Body of pancreas (tissue), 4 donors: Measurements from ENCODE around the gene ATXN10. TPM values are rescaled to one million over a fixed set of nuclear protein-coding genes. Genes with fewer than 3 reads are reported as not detected.

ENCODE experiments used
- ATAC-seq: fragments of 150-250 bp; one replicate; pipeline ENCODE4 v1.9.1; 2016
- DNase-seq, 4 donors: peaks; one replicate each; pipeline ENCODE4 v3.0.0-alpha.2; 2019
- H3K27ac ChIP-seq, 4 donors: fragments of 200-600 bp; sonication (generic); 1 replicate in 3 of 4; 2 replicates in 1 of 4; pipeline versions ENCODE4 v1.5.1 to v1.6.1; 2016 to 2019; ENCODE audit warnings: mild to moderate bottlenecking in 1 of 4, mixed read lengths in 1 of 4, moderate library complexity in 1 of 4
- H3K27me3 ChIP-seq, 2 donors: fragments of 200-600 bp; sonication (generic); one replicate each; pipeline ENCODE4 v1.6.0; 2016; ENCODE audit warnings: mild to moderate bottlenecking in 1 of 2
- H3K36me3 ChIP-seq, 2 donors: fragments of 200-600 bp; sonication (generic); replicated peaks in 1 of 2; 2 replicates each; pipeline ENCODE4 v1.5.1; 2016; ENCODE audit warnings: low read depth in 2 of 2; ENCODE audit not compliant: insufficient read depth in 1 of 2
- H3K4me1 ChIP-seq: fragments of 200-600 bp; sonication (generic); one replicate; pipeline ENCODE4 v1.6.0; 2016
- H3K4me3 ChIP-seq, 2 donors: fragments of 200-600 bp; sonication (generic); 1 replicate in 1 of 2; 2 replicates in 1 of 2; pipeline ENCODE4 v1.5.1; 2016 to 2019
- H3K9me3 ChIP-seq, 3 donors: fragments of 200-600 bp; sonication (generic); 1 replicate in 2 of 3; 2 replicates in 1 of 3; pipeline ENCODE4 v1.5.1; 2016
- CTCF ChIP-seq, 7 experiments: fragments of 450-650 bp in 4 of 7; fragments of 200-600 bp in 3 of 7; sonication (generic) in 3 of 7; IDR thresholded peaks; one replicate each; pipeline ENCODE4 v1.5.1; 2016 to 2019; ENCODE audit warnings: antibody characterized with exemption in 7 of 7
- POLR2A ChIP-seq, 3 donors: fragments of 450-650 bp; IDR thresholded peaks; one replicate each; pipeline ENCODE4 v1.6.1; 2016; ENCODE audit warnings: antibody characterized with exemption in 3 of 3, mild to moderate bottlenecking in 2 of 3
- WGBS, 2 donors: methylation state at CpG; one replicate each; pipeline ENCODE4 v1.1.5; 2017; 5-methylcytosine and 5-hydroxymethylcytosine counted together
- intact Hi-C: fragments of 100-400 bp; cut with DNase I; formaldehyde crosslinking; loops from one replicate; pipeline ENCODE4 v1.15.1; 2023
- total RNA-seq, 2 donors: library from RNA; depleted of rRNA; stranded (reverse); fragments of >200 nt; gene quantifications; one replicate each; pipeline ENCODE4 v1.1.0, GENCODE V29; 2016

Gene ATXN10
- total RNA-seq, 2 donors from 2014 or later, result 61.6 to 69.8 TPM

GRCh38 chr22:45863981-45864751 is 192.5 kb downstream of the ATXN10 start:
- H3K27me3 ChIP-seq, result no peaks in the 10 kb centered on the region
- DNase-seq, result peak; percentile 41 to 70 (median 54)
- TF ChIP-seq CTCF (IDR thresholded peaks at IDR 0.05) (peak; percentile 62 to 78 (median 71)), POLR2A (IDR thresholded peaks at IDR 0.05) (no peak)
- peak; percentile 59 for ATAC-seq
- H3K36me3 ChIP-seq, result no peaks in the 10 kb centered on the region
- intact Hi-C loops, result no loop called here
- H3K4me1 ChIP-seq, result peaks cover 10% of the 10 kb centered on the region
- H3K9me3 ChIP-seq, result no peaks in the 10 kb centered on the region
- no peak overlapping the region for H3K4me3 ChIP-seq
- WGBS, 2 donors, result 32 to 50% methylated on average over 19 of the region's 19 CpGs
- H3K27ac ChIP-seq, result no peak overlapping the region

GRCh38 chr22:45864959-45865476 is 193.4 kb downstream of the ATXN10 start:
- Histone ChIP-seq H3K27me3 (no peaks in the 10 kb centered on the region), H3K9me3 (no peaks in the 10 kb centered on the region), H3K4me3 (no peak overlapping the region), H3K36me3 (no peaks in the 10 kb centered on the region), H3K27ac (no peak overlapping the region), H3K4me1 (peaks cover 10% of the 10 kb centered on the region)
- intact Hi-C loops, result no loop called here
- TF ChIP-seq CTCF (IDR thresholded peaks at IDR 0.05) (no peak), POLR2A (IDR thresholded peaks at IDR 0.05) (no peak)
- DNase-seq (no peak), ATAC-seq (no peak)
- 77 to 87% methylated on average over 11 of the region's 11 CpGs for WGBS, 2 donors

- intact Hi-C loops, result no loop called here
These were observed 194.0 kb downstream of the ATXN10 start for GRCh38 chr22:45865561-45866125.

GRCh38 chr22:45866126-45866645 is 194.6 kb downstream of the ATXN10 start:
- no peak overlapping the region for H3K27ac ChIP-seq
- intact Hi-C loops, result no loop called here
- peaks cover 10% of the 10 kb centered on the region for H3K4me1 ChIP-seq
- no peak for ATAC-seq
- H3K4me3 ChIP-seq, result no peak overlapping the region
- WGBS, 2 donors, result 34 to 50% methylated on average over 24 to 37 of the region's 37 CpGs
- H3K27me3 ChIP-seq, result no peaks in the 10 kb centered on the region
- H3K9me3 ChIP-seq, result no peaks in the 10 kb centered on the region
- DNase-seq, result no peak
- H3K36me3 ChIP-seq, result no peaks in the 10 kb centered on the region
- TF ChIP-seq CTCF (IDR thresholded peaks at IDR 0.05), result no peak
- TF ChIP-seq POLR2A (IDR thresholded peaks at IDR 0.05), result no peak

More at GRCh38 chr22:45865561-45866125, 194.0 kb downstream of the ATXN10 start:
- Histone ChIP-seq H3K27ac (no peak overlapping the region), H3K27me3 (no peaks in the 10 kb centered on the region), H3K36me3 (no peaks in the 10 kb centered on the region), H3K4me3 (no peak overlapping the region), H3K9me3 (no peaks in the 10 kb centered on the region), H3K4me1 (peaks cover 10% of the 10 kb centered on the region)
- 91 to 93% methylated on average over 3 to 24 of the region's 24 CpGs for WGBS, 2 donors
- no peak for TF ChIP-seq POLR2A (IDR thresholded peaks at IDR 0.05)
- ATAC-seq, result no peak
- DNase-seq, result no peak

- no peaks in the 10 kb centered on the region for H3K9me3 ChIP-seq
- H3K36me3 ChIP-seq, result no peaks in the 10 kb centered on the region
- TF ChIP-seq CTCF (IDR thresholded peaks at IDR 0.05) (no peak), POLR2A (IDR thresholded peaks at IDR 0.05) (no peak)
- ATAC-seq (no peak), DNase-seq (no peak)
- no peak overlapping the region for H3K27ac ChIP-seq
- H3K4me3 ChIP-seq, result no peak overlapping the region
- H3K4me1 ChIP-seq, result peaks cover 10% of the 10 kb centered on the region
- 3% methylated on average over 52 of the region's 55 CpGs; no CpG with 5 or more reads in 1 of the 2 donors for WGBS, 2 donors
- H3K27me3 ChIP-seq, result no peaks in the 10 kb centered on the region
- intact Hi-C loops, result no loop called here
These were observed 195.0 kb downstream of the ATXN10 start for GRCh38 chr22:45866646-45867117.
